ENCODE measurements around the gene ZNF580.

Gene ZNF580

GRCh38 chr19:55679343-55680257, 38.8 kb downstream of the ZNF580 start:
- peak; percentile 59 for DNase-seq

- no peak for DNase-seq
These were observed 39.7 kb downstream of the ZNF580 start for GRCh38 chr19:55680339-55681130.

GRCh38 chr19:55681131-55682092, 40.6 kb downstream of the ZNF580 start:
- DNase-seq = peak; percentile 20

GRCh38 chr19:55683449-55684261, 42.9 kb downstream of the ZNF580 start:
- no peak for DNase-seq

- no peak for DNase-seq
These were observed 44.3 kb downstream of the ZNF580 start for GRCh38 chr19:55684946-55685681.

GRCh38 chr19:55685776-55686175, 45.0 kb downstream of the ZNF580 start:
- no peak for DNase-seq

- DNase-seq = no peak
These were observed 45.7 kb downstream of the ZNF580 start for GRCh38 chr19:55686311-55687050.

GRCh38 chr19:55687281-55688201, 46.7 kb downstream of the ZNF580 start:
- DNase-seq = no peak

- DNase-seq = no peak
These were observed 47.8 kb downstream of the ZNF580 start for GRCh38 chr19:55688422-55689218.

GRCh38 chr19:55689411-55690108, 48.8 kb downstream of the ZNF580 start:
- no peak for DNase-seq

GRCh38 chr19:55690109-55690768, 49.4 kb downstream of the ZNF580 start:
- no peak for DNase-seq

GRCh38 chr19:55690769-55691545, 50.2 kb downstream of the ZNF580 start:
- no peak for DNase-seq

GRCh38 chr19:55691561-55692481, 51.0 kb downstream of the ZNF580 start:
- no peak for DNase-seq

GRCh38 chr19:55692681-55693081, 51.9 kb downstream of the ZNF580 start:
- no peak for DNase-seq

Data from EL (cell line).